ENCODE measurements around the gene CSPG5.

CSPG5 gene

GRCh38 chr3:47573190-47574172, 5.2 kb downstream of the CSPG5 start:
- no peak overlapping the region for H3K4me3 ChIP-seq (ENCODE audit: low read depth, low read length)
- no peak for DNase-seq (ENCODE audit: low read depth, low spot score)
- CTCF ChIA-PET = interaction anchor here (0.6 to 1.6 kb wide), 4 partner anchors 13 to 51 kb away, joined by 3 read pairs; no protein-coding TSS in a partner anchor
- POLR2A ChIA-PET = no interaction called here
- TF ChIP-seq, protein P1, sequence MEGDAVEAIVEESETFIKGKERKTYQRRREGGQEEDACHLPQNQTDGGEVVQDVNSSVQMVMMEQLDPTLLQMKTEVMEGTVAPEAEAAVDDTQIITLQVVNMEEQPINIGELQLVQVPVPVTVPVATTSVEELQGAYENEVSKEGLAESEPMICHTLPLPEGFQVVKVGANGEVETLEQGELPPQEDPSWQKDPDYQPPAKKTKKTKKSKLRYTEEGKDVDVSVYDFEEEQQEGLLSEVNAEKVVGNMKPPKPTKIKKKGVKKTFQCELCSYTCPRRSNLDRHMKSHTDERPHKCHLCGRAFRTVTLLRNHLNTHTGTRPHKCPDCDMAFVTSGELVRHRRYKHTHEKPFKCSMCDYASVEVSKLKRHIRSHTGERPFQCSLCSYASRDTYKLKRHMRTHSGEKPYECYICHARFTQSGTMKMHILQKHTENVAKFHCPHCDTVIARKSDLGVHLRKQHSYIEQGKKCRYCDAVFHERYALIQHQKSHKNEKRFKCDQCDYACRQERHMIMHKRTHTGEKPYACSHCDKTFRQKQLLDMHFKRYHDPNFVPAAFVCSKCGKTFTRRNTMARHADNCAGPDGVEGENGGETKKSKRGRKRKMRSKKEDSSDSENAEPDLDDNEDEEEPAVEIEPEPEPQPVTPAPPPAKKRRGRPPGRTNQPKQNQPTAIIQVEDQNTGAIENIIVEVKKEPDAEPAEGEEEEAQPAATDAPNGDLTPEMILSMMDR (IDR thresholded peaks at IDR 0.05; ENCODE audit: insufficient read depth, low read length, missing control alignments) = no peak

GRCh38 chr3:47571391-47572175, 7.1 kb downstream of the CSPG5 start:
- H3K4me3 ChIP-seq (ENCODE audit: low read depth, low read length) = no peak overlapping the region
- DNase-seq (ENCODE audit: low read depth, low spot score) = no peak
- CTCF ChIA-PET = no interaction called here
- POLR2A ChIA-PET = no interaction called here
- TF ChIP-seq, protein P1 (IDR thresholded peaks at IDR 0.05; ENCODE audit: insufficient read depth, low read length, missing control alignments) = no peak

DNA sequence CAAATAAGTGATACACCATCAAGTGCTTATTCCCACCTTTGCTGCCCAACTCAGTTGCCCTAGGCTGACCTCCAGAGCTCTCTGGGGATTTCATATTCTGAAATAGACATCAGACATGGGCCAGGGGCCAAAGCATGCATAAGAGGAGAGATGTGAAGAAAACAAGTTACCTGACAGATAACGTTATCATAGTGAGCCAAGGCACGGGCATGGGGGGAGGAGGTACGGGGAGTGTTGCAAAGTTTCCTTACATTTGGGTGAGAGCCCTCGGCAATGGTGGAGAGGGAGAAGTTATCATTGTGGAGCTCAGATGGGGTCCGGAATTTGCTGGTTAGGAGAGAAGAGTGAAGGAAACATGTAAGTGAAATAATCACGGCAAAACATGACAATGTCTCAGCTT, 9.8 kb downstream of the CSPG5 start:
- TF ChIP-seq, protein P1 (IDR thresholded peaks at IDR 0.05; ENCODE audit: insufficient read depth, low read length, missing control alignments) = no peak
- POLR2A ChIA-PET = no interaction called here
- DNase-seq (ENCODE audit: low read depth, low spot score) = no peak
- no peak overlapping the region for H3K4me3 ChIP-seq (ENCODE audit: low read depth, low read length)
- CTCF ChIA-PET = no interaction called here

- ChIA-PET CTCF (interaction anchor here (0.5 kb wide), 1 partner anchor 48 kb away, joined by 3 read pairs; no protein-coding TSS in a partner anchor), POLR2A (no interaction called here)
- TF ChIP-seq, protein P1 (IDR thresholded peaks at IDR 0.05; ENCODE audit: insufficient read depth, low read length, missing control alignments) = no peak
Measured at GRCh38 chr3:47567149-47567548, 11.5 kb downstream of the CSPG5 start.

GRCh38 chr3:47566667-47567066, 12.0 kb downstream of the CSPG5 start:
- ChIA-PET POLR2A (no interaction called here), CTCF (interaction anchor here (0.5 kb wide), 1 partner anchor 48 kb away, joined by 3 read pairs; no protein-coding TSS in a partner anchor)
- H3K4me3 ChIP-seq (ENCODE audit: low read depth, low read length) = no peak overlapping the region
- TF ChIP-seq, protein P1 (IDR thresholded peaks at IDR 0.05; ENCODE audit: insufficient read depth, low read length, missing control alignments) = no peak
- DNase-seq (ENCODE audit: low read depth, low spot score) = no peak

More at GRCh38 chr3:47567149-47567548, 11.5 kb downstream of the CSPG5 start:
- no peak overlapping the region for H3K4me3 ChIP-seq (ENCODE audit: low read depth, low read length)
- no peak for DNase-seq (ENCODE audit: low read depth, low spot score)

Measured in AG04449 (cell line).